HG02759 (cell line): ENCODE results near the gene UPK3B.
"Not testable (repeated sequence)": the region's sequence is repeated elsewhere in the genome, so short reads cannot be mapped to it uniquely, and the experiment has no call there.

Experiments used
- ATAC-seq: cut with Tn5 transposase; IDR thresholded peaks from one replicate; pipeline ENCODE4 v1.9.1; 2021; ENCODE audit warnings: mild to moderate bottlenecking, moderate library complexity; ENCODE audit not compliant: unreplicated experiment

The UPK3B gene

GRCh38 chr7:76512941-76513816, 2.8 kb downstream of the UPK3B start:
- ATAC-seq: no peak

GRCh38 chr7:76513817-76514799, 3.8 kb downstream of the UPK3B start:
- ATAC-seq: no peak

GRCh38 chr7:76514926-76515771, 4.8 kb downstream of the UPK3B start:
- ATAC-seq: no peak

- ATAC-seq: no peak
These were observed 5.7 kb downstream of the UPK3B start for GRCh38 chr7:76515999-76516443.

GRCh38 chr7:76516932-76517331, 6.6 kb downstream of the UPK3B start:
- not testable (repeated sequence) for ATAC-seq

GRCh38 chr7:76526183-76526582, 15.8 kb downstream of the UPK3B start:
- not testable (repeated sequence) for ATAC-seq

GRCh38 chr7:76531643-76532042, 21.3 kb downstream of the UPK3B start:
- not testable (repeated sequence) for ATAC-seq

- not testable (repeated sequence) for ATAC-seq
These were observed 32.8 kb downstream of the UPK3B start, which contains the start of gene SPDYE16 for GRCh38 chr7:76543197-76543596. TSS of gene SPDYE16 (minus strand) at chr7:76543297. CDS start at chr7:76541459, 1,838 bp downstream.

GRCh38 chr7:76549025-76549854, 38.9 kb downstream of the UPK3B start:
- ATAC-seq: peak; percentile 99

- ATAC-seq: not testable (repeated sequence)
These were observed 39.5 kb downstream of the UPK3B start for GRCh38 chr7:76549855-76550248.

- ATAC-seq: not testable (repeated sequence)
These were observed 41.6 kb downstream of the UPK3B start for GRCh38 chr7:76551992-76552391.

GRCh38 chr7:76559685-76560084, 49.3 kb downstream of the UPK3B start:
- ATAC-seq: not testable (repeated sequence)

GRCh38 chr7:76560157-76560556, 49.8 kb downstream of the UPK3B start:
- not testable (repeated sequence) for ATAC-seq

- ATAC-seq: not testable (repeated sequence)
These were observed 51.0 kb downstream of the UPK3B start for GRCh38 chr7:76561342-76561741.

GRCh38 chr7:76565001-76565400, 54.6 kb downstream of the UPK3B start:
- ATAC-seq: not testable (repeated sequence)
